ENCODE measurements around the gene EXD2.
"Not testable (repeated sequence)": the region's sequence is repeated elsewhere in the genome, so short reads cannot be mapped to it uniquely, and the experiment has no call there.

The EXD2 gene

GRCh38 chr14:69281450-69282169 lies 90.3 kb downstream of the EXD2 start:
- no peak for DNase-seq (ENCODE audit: low read depth)

- no peak for DNase-seq (ENCODE audit: low read depth)
These were observed 91.2 kb downstream of the EXD2 start for GRCh38 chr14:69282448-69282847.

GRCh38 chr14:69284170-69284569 lies 92.9 kb downstream of the EXD2 start:
- DNase-seq (ENCODE audit: low read depth) = no peak

GRCh38 chr14:69285661-69286255 lies 94.5 kb downstream of the EXD2 start:
- no peak for DNase-seq (ENCODE audit: low read depth)

- no peak for DNase-seq (ENCODE audit: low read depth)
These were observed 96.1 kb downstream of the EXD2 start for GRCh38 chr14:69287098-69288010.

- no peak for DNase-seq (ENCODE audit: low read depth)
These were observed 96.9 kb downstream of the EXD2 start for GRCh38 chr14:69288011-69288771.

GRCh38 chr14:69288956-69289705 lies 97.8 kb downstream of the EXD2 start:
- no peak for DNase-seq (ENCODE audit: low read depth)

GRCh38 chr14:69289811-69290520 lies 98.7 kb downstream of the EXD2 start:
- no peak for DNase-seq (ENCODE audit: low read depth)

GRCh38 chr14:69290881-69291280 lies 99.6 kb downstream of the EXD2 start:
- not testable (repeated sequence) for DNase-seq (ENCODE audit: low read depth)

- DNase-seq (ENCODE audit: low read depth) = no peak
These were observed 100.1 kb downstream of the EXD2 start for GRCh38 chr14:69291396-69291795.

- DNase-seq (ENCODE audit: low read depth) = no peak
These were observed 100.7 kb downstream of the EXD2 start for GRCh38 chr14:69291891-69292561.
